ENCODE measurements around the gene OR2G3.

DNA sequence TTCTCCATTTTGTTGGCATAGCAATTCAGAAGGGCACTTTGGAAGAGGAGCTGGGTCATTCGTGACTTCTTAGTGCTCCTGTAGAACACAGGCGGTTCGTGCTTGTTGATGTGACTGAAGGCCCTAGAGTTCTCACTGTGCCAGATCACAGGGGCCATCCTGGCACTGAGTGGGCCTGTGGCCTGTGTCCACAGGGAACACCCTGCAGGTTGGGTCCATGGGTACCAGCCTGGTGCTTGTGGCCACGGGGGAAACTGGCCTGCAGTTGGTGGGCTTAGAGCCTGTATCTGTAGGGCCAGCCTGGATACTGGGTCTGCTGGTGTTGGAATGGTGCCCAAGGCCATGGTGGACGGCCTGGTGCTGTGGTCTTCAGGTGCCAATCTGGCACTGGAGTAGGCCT is 9.2 kb downstream of the OR2G3 start:
- TF ChIP-seq, protein P1, sequence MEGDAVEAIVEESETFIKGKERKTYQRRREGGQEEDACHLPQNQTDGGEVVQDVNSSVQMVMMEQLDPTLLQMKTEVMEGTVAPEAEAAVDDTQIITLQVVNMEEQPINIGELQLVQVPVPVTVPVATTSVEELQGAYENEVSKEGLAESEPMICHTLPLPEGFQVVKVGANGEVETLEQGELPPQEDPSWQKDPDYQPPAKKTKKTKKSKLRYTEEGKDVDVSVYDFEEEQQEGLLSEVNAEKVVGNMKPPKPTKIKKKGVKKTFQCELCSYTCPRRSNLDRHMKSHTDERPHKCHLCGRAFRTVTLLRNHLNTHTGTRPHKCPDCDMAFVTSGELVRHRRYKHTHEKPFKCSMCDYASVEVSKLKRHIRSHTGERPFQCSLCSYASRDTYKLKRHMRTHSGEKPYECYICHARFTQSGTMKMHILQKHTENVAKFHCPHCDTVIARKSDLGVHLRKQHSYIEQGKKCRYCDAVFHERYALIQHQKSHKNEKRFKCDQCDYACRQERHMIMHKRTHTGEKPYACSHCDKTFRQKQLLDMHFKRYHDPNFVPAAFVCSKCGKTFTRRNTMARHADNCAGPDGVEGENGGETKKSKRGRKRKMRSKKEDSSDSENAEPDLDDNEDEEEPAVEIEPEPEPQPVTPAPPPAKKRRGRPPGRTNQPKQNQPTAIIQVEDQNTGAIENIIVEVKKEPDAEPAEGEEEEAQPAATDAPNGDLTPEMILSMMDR (optimal IDR thresholded peaks at IDR 0.05 in 1 of 3, IDR thresholded peaks at IDR 0.05 in 1 of 3, conservative IDR thresholded peaks at IDR 0.05 in 1 of 3; ENCODE audit: extremely low read depth in 1 of 3, insufficient read depth in 2 of 3, low read length in 3 of 3) = no peak
- no peak for TF ChIP-seq EZH2 (IDR thresholded peaks at IDR 0.05; ENCODE audit: low read length)

All from keratinocyte (primary cell).